ENCODE measurements around the gene MYBPH. TPM values are rescaled to one million over a fixed set of nuclear protein-coding genes. Genes with fewer than 3 reads are reported as not detected.
A peak's percentile ranks its signal among the peaks of the same experiment; 100 is the strongest.

Gene MYBPH
- polyA plus RNA-seq, 2 of the 4 experiments (the other 2 are of a cell fraction) = not detected

GRCh38 chr1:203190949-203191348 lies 15.3 kb upstream of the MYBPH start:
- TF ChIP-seq USF2 (IDR thresholded peaks at IDR 0.05) (no peak), ZC3H11A (IDR thresholded peaks at IDR 0.05) (peak; percentile 94)
- Histone ChIP-seq H3K4me2 (no peak overlapping the region), H3K9me3 (no peaks in the 10 kb centered on the region), H3K27ac (no peak overlapping the region), H3K4me3 (no peak overlapping the region), H3K4me1 (no peaks in the 10 kb centered on the region)
- FAIRE-seq (no peak), DNase-seq (ENCODE audit: low read depth in 1 of 2, low spot score in 1 of 2) (no peak), ATAC-seq (no peak)
- WGBS (ENCODE audit: missing lambda C conversion rate) = 69% methylated on average over 2 of the region's 2 CpGs
- POLR2A ChIA-PET = no interaction called here
- CTCF ChIA-PET = interaction anchor here (0.9 to 2.7 kb wide), 9 partner anchors 8 to 152 kb away, joined by 3 to 8 read pairs (median 4); no protein-coding TSS in a partner anchor

DNA sequence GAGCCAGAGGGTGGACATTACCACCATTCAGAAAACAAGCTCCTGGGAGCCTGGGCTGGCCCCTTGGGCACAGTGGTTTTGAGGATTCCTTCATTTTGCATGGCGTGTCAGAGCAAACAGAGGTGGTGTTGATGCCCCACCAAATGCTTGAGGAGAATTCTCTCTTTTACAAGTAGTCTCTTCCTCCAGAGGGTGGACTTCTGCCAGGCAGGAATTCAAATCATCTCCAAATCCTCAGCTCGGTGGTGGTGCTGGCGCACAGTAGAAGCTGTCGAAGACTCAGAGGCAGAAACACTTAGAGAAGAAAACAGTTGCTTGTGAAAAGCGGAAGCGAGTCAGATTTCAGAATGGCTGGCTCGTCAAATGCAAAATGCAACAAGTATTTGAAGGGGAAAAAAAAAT lies 14.3 kb upstream of the MYBPH start:
- WGBS (ENCODE audit: missing lambda C conversion rate) = 72% methylated on average over 7 of the region's 7 CpGs
- no peak for FAIRE-seq
- no peak for DNase-seq (ENCODE audit: low read depth in 1 of 2, low spot score in 1 of 2)
- Histone ChIP-seq H3K27ac (no peak overlapping the region), H3K4me2 (no peak overlapping the region), H3K4me1 (no peaks in the 10 kb centered on the region), H3K9me3 (no peaks in the 10 kb centered on the region), H3K4me3 (no peak overlapping the region)
- no peak for TF ChIP-seq HOXB13 (CRISPR knock-in tag; IDR thresholded peaks at IDR 0.05; ENCODE audit: low read depth)
- no peak for TF ChIP-seq RCOR1 (IDR thresholded peaks at IDR 0.05; ENCODE audit: low read depth, low read length)
- TF ChIP-seq SREBF2 (IDR thresholded peaks at IDR 0.05) = no peak
- TF ChIP-seq POLR2AphosphoS2 (conservative IDR thresholded peaks at IDR 0.05; ENCODE audit: low read length) = no peak
- TF ChIP-seq ZSCAN20 (CRISPR knock-in tag; IDR thresholded peaks at IDR 0.05) = no peak
- no peak for TF ChIP-seq HES2 (IDR thresholded peaks at IDR 0.05)
- TF ChIP-seq, protein P1, sequence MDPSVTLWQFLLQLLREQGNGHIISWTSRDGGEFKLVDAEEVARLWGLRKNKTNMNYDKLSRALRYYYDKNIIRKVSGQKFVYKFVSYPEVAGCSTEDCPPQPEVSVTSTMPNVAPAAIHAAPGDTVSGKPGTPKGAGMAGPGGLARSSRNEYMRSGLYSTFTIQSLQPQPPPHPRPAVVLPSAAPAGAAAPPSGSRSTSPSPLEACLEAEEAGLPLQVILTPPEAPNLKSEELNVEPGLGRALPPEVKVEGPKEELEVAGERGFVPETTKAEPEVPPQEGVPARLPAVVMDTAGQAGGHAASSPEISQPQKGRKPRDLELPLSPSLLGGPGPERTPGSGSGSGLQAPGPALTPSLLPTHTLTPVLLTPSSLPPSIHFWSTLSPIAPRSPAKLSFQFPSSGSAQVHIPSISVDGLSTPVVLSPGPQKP (IDR thresholded peaks at IDR 0.05; ENCODE audit: low read depth, low read length) = no peak
- TF ChIP-seq SMC3 (IDR thresholded peaks at IDR 0.05) = no peak
- no peak for TF ChIP-seq FOXS1 (CRISPR knock-in tag; IDR thresholded peaks at IDR 0.05)
- no peak for TF ChIP-seq E2F6 (IDR thresholded peaks at IDR 0.05; ENCODE audit: borderline replicate concordance, low read depth)
- TF ChIP-seq KDM1A (IDR thresholded peaks at IDR 0.05; ENCODE audit: low read depth) = no peak
- no peak for TF ChIP-seq BHLHE40 (IDR thresholded peaks at IDR 0.05; ENCODE audit: low read depth, low read length)
- no peak for TF ChIP-seq CBX2 (IDR thresholded peaks at IDR 0.05; ENCODE audit: borderline replicate concordance, low read depth)
- no peak for TF ChIP-seq TFCP2L1 (CRISPR knock-in tag; IDR thresholded peaks at IDR 0.05)
- TF ChIP-seq CEBPB (IDR thresholded peaks at IDR 0.05) = no peak
- ChIA-PET CTCF (interaction anchor here (0.8 to 3.0 kb wide), 8 partner anchors 8 to 151 kb away, joined by 3 to 17 read pairs (median 4); no protein-coding TSS in a partner anchor), POLR2A (no interaction called here)
- ATAC-seq = no peak

DNA sequence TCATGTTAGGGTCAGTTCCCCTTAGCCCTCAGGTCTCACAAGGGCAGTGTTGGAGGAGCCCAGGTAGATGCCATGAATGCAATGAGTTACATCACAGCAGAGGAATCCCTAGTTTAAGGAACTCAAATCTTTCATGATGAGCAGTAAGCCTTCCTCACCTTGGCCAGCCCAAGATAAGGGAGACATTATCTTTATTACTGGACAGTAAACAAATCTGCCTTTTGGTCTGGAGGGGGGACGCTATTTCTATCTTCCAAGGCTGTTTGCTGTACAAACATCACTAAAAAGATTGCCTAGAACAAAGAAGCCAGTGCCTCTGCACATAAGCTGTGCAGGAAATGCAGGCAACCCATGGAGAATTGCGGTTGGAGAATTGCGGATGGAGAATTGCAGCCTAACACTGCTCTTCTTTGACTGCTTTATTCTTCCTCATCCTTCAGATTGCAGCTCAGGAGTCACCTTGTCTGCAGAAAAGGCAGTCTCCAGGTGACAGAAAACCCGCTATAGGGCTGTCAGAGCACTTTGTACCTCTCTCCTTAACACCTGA lies 13.1 kb upstream of the MYBPH start:
- WGBS (ENCODE audit: missing lambda C conversion rate) = 46% methylated on average over 4 of the region's 4 CpGs

More for the DNA sequence above, 13.1 kb upstream of the MYBPH start:
- DNase-seq (ENCODE audit: low read depth in 1 of 2, low spot score in 1 of 2) = no peak
- CTCF ChIA-PET = interaction anchor here (0.6 to 3.0 kb wide), 7 partner anchors 10 to 595 kb away, joined by 3 to 17 read pairs (median 4); no protein-coding TSS in a partner anchor
- H3K9me3 ChIP-seq = no peaks in the 10 kb centered on the region
- H3K4me1 ChIP-seq = no peaks in the 10 kb centered on the region
- no peak for ATAC-seq
- no peak overlapping the region for H3K27ac ChIP-seq
- TF ChIP-seq HOXB13 (CRISPR knock-in tag; IDR thresholded peaks at IDR 0.05; ENCODE audit: low read depth) (no peak), MAZ (IDR thresholded peaks at IDR 0.05; ENCODE audit: borderline replicate concordance, low read depth, low read length) (no peak), ZNF302 (CRISPR knock-in tag; IDR thresholded peaks at IDR 0.05) (no peak), ZC3H11A (IDR thresholded peaks at IDR 0.05) (no peak), HOXA7 (CRISPR knock-in tag; IDR thresholded peaks at IDR 0.05) (no peak)
- no peak overlapping the region for H3K4me2 ChIP-seq
- no peak for FAIRE-seq
- no peak overlapping the region for H3K4me3 ChIP-seq
- POLR2A ChIA-PET = no interaction called here
